HepG2 (cell line): ENCODE data around the gene SRBD1. TPM values are rescaled to one million over a fixed set of nuclear protein-coding genes. Genes with fewer than 3 reads are reported as not detected.

ENCODE experiments used
- ATAC-seq: fragments of 200-7000 bp; cut with Tn5 transposase; 3 replicates; pipeline ENCODE4 v1.9.1; 2020; ENCODE audit warnings: mild to moderate bottlenecking, moderate library complexity
- BruUV-seq: library from RNA; stranded (reverse); fragments of 400-500 nt; replicated peaks from 2 replicates; lab custom pipeline; 2021; lab: Mats Ljungman, UMichigan
- CTCF ChIA-PET: fragments of 300-600 bp; formaldehyde crosslinking; extraction: SDS; loops from one replicate; lab custom pipeline; 2021; ENCODE audit warnings: low total read pairs, inconsistent platforms, low intra/inter-chr PET ratio; lab: Yijun Ruan, JAX
- POLR2A ChIA-PET: fragments of 350-600 bp; sonication (Branson Sonifier 250); formaldehyde crosslinking; loops from one replicate; lab custom pipeline; 2020; ENCODE audit warnings: antibody characterized with exemption, inconsistent platforms; lab: Yijun Ruan, JAX
- DNase-seq: peaks from one replicate; pipeline ENCODE4 v3.0.0-alpha.2; 2015; ENCODE audit warnings: low spot score
- FAIRE-seq: peaks from 3 replicates; lab custom pipeline; 2011; peaks lifted over from hg19 to GRCh38; lab: Jason Lieb, UNC
- H2AFZ ChIP-seq: one replicate; pipeline ENCODE4 v1.6.1; 2011; ENCODE audit warnings: low read length, inconsistent platforms
- H3K27ac ChIP-seq: fragments of 300-600 bp; 3 replicates; pipeline ENCODE4 v1.8.0; 2011; ENCODE audit warnings: mixed run types, mild to moderate bottlenecking, mixed read lengths, low read length, inconsistent platforms; ENCODE audit not compliant: insufficient read depth; ENCODE audit errors: extremely low read length
- H3K27me3 ChIP-seq, 2 experiments: fragments of 200-600 bp in 1 of 2; 2 replicates in 1 of 2; 3 replicates in 1 of 2; pipeline versions ENCODE4 v1.6.0 to v1.8.0; 2011; ENCODE audit warnings: low read length in 2 of 2, mild to moderate bottlenecking in 2 of 2, moderate library complexity in 2 of 2, inconsistent platforms in 1 of 2; ENCODE audit not compliant: insufficient read depth in 2 of 2, control insufficient read depth in 1 of 2
- H3K36me3 ChIP-seq, 2 experiments: fragments of 200-600 bp in 1 of 2; replicated peaks in 1 of 2; 2 replicates in 1 of 2; 3 replicates in 1 of 2; pipeline versions ENCODE4 v1.5.1 to v1.8.0; 2011; ENCODE audit warnings: low read length in 2 of 2, inconsistent platforms in 1 of 2; ENCODE audit not compliant: insufficient read depth in 2 of 2, control insufficient read depth in 1 of 2
- H3K4me1 ChIP-seq: 2 replicates; pipeline ENCODE4 v1.5.1; 2012; ENCODE audit warnings: low read length, inconsistent platforms; ENCODE audit not compliant: insufficient read depth
- H3K4me2 ChIP-seq: 2 replicates; pipeline ENCODE4 v1.6.0; 2011; ENCODE audit warnings: low read depth, low read length, inconsistent platforms
- H3K4me3 ChIP-seq, 3 experiments: fragments of 200-600 bp in 1 of 3; sonication (generic), shearing (Covaris generic) in 1 of 3; replicated peaks in 1 of 3; 2 replicates each; pipeline ENCODE4 v1.5.1; 2011 to 2016; ENCODE audit warnings: low read length in 3 of 3, inconsistent platforms in 2 of 3, low read depth in 2 of 3, mild to moderate bottlenecking in 2 of 3, control low read depth in 1 of 3, mixed read lengths in 1 of 3; ENCODE audit not compliant: insufficient read depth in 1 of 3
- H3K79me2 ChIP-seq: one replicate; pipeline ENCODE4 v1.6.1; 2011; ENCODE audit warnings: low read length, inconsistent platforms; ENCODE audit not compliant: insufficient read depth
- H3K9ac ChIP-seq: 2 replicates; pipeline ENCODE4 v1.6.0; 2011; ENCODE audit warnings: mild to moderate bottlenecking, low read depth, low read length, inconsistent platforms; ENCODE audit not compliant: insufficient read depth
- H3K9me3 ChIP-seq: 2 replicates; pipeline ENCODE4 v1.5.1; 2012; ENCODE audit warnings: mild to moderate bottlenecking, low read length
- H4K20me1 ChIP-seq: 2 replicates; pipeline ENCODE4 v1.6.0; 2011; ENCODE audit warnings: inconsistent platforms, mild to moderate bottlenecking, low read length, moderate library complexity; ENCODE audit not compliant: insufficient read depth
- ARHGAP35 ChIP-seq: sonication (generic); formaldehyde crosslinking; IDR thresholded peaks from 2 replicates; pipeline ENCODE4 v1.9.0; 2022; ENCODE audit warnings: mild to moderate bottlenecking, inconsistent platforms, moderate library complexity, missing genetic modification reagents, borderline replicate concordance
- PAF1 ChIP-seq: IDR thresholded peaks from 2 replicates; pipeline ENCODE4 v1.6.1; 2016; ENCODE audit warnings: missing genetic modification reagents, missing compliant biosample characterization
- SCMH1 ChIP-seq: sonication (generic); formaldehyde crosslinking; IDR thresholded peaks from 2 replicates; pipeline ENCODE4 v1.9.0; 2021; ENCODE audit warnings: missing genetic modification reagents, mild to moderate bottlenecking, borderline replicate concordance
- TCF7 ChIP-seq: sonication (generic); IDR thresholded peaks from 2 replicates; pipeline ENCODE4 v1.6.1; 2016; ENCODE audit warnings: antibody characterized with exemption, low read depth
- ZNF343 ChIP-seq: sonication (generic); formaldehyde crosslinking; IDR thresholded peaks from 2 replicates; pipeline ENCODE4 v1.4.0; 2020; ENCODE audit warnings: mild to moderate bottlenecking, missing genetic modification reagents
- ZNF547 ChIP-seq: sonication (generic); formaldehyde crosslinking; IDR thresholded peaks from 2 replicates; pipeline ENCODE4 v1.5.1; 2020; ENCODE audit warnings: mild to moderate bottlenecking, missing genetic modification reagents
- ZNF605 ChIP-seq: sonication (generic); formaldehyde crosslinking; IDR thresholded peaks from 2 replicates; pipeline ENCODE4 v1.8.0; 2022; ENCODE audit warnings: mild to moderate bottlenecking, missing genetic modification reagents
- WGBS: methylation state at CpG from one replicate; pipeline ENCODE4 v1.1.6; 2017; ENCODE audit warnings: low lambda C conversion rate; 5-methylcytosine and 5-hydroxymethylcytosine counted together
- in situ Hi-C: cut with HindIII; loops from 2 replicates; pipeline ENCODE4 v1.10.0; 2017; ENCODE audit warnings: low pct_unique_long_range_greater_than_20kb; ENCODE audit not compliant: extremely low pct_ligation_motif_present
- intact Hi-C: fragments of 100-400 bp; cut with micrococcal nuclease; formaldehyde crosslinking; loops from one replicate; pipeline ENCODE4 v1.10.0; 2022; ENCODE audit not compliant: unreplicated experiment
- polyA plus RNA-seq, 8 experiments: library from polyadenylated mRNA; depleted of rRNA in 3 of 8; stranded (reverse) in 7 of 8; unstranded in 1 of 8; fragments of >200 nt; fragmentation: Illumina TruSeq in 4 of 8; extraction: Trizol in 4 of 8; gene quantifications; 2 replicates each; pipeline versions ENCODE4 v1.2.1 to v1.2.3, GENCODE V29; 2011 to 2016; ENCODE audit warnings: low read depth in 4 of 8, missing spikeins in 1 of 8, mixed read lengths in 1 of 8; ENCODE audit not compliant: insufficient read depth in 1 of 8
- total RNA-seq, 5 experiments: library from RNA; depleted of rRNA; stranded (reverse); fragments of >200 nt; fragmentation: Illumina TruSeq; extraction: Trizol; gene quantifications; 2 replicates each; pipeline ENCODE4 v1.2.3, GENCODE V29; 2016; ENCODE audit warnings: low read depth in 1 of 5
- TF ChIP-seq, protein P1 (sequence below): sonication (generic); formaldehyde crosslinking; IDR thresholded peaks from 2 replicates; pipeline ENCODE4 v1.5.0; 2020; ENCODE audit warnings: mild to moderate bottlenecking, missing genetic modification reagents, borderline replicate concordance

Gene SRBD1
- total and polyA plus RNA-seq, 2 of the 13 experiments (the other 11 are each of a cell fraction or from before 2014, with no cell fraction given) = 3.2 to 23.9 TPM

DNA sequence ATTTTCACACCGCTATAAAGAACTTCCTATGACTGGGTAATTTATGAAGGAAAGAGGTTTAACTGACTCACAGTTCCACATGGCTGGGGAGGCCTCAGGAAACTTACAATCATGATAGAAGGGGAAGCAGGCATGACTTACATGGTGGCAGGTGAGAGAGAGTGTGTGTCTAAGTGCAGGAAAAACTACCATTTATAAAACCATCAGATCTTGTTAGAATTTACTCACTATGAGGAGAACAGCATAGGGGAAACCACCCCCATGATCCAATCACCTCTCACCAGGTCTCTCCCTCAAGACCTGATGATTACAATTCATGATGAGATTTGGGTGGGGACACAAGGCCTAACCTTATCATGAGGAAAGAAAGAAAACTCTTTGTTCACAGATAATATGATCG, 174.6 kb downstream of the SRBD1 start (continued):
- TF ChIP-seq, protein P1, sequence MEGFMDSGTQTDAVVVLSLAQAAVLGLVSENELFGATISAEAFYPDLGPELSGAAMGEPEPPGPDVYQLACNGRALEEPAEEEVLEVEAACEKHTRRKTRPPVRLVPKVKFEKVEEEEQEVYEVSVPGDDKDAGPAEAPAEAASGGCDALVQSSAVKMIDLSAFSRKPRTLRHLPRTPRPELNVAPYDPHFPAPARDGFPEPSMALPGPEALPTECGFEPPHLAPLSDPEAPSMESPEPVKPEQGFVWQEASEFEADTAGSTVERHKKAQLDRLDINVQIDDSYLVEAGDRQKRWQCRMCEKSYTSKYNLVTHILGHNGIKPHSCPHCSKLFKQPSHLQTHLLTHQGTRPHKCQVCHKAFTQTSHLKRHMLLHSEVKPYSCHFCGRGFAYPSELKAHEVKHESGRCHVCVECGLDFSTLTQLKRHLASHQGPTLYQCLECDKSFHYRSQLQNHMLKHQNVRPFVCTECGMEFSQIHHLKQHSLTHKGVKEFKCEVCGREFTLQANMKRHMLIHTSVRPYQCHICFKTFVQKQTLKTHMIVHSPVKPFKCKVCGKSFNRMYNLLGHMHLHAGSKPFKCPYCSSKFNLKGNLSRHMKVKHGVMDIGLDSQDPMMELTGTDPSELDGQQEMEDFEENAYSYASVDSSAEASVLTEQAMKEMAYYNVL = no peak
- no peak for TF ChIP-seq PAF1 (CRISPR knock-in tag)
- TF ChIP-seq ZNF605 (CRISPR knock-in tag) = no peak
- TF ChIP-seq SCMH1 (CRISPR knock-in tag) = no peak

- no peaks in the 10 kb centered on the region for H3K79me2 ChIP-seq
- ATAC-seq = no peak
- in situ Hi-C loops = no loop called here
Observed at GRCh38 chr2:45435316-45435715, 175.8 kb downstream of the SRBD1 start.

More at GRCh38 chr2:45435316-45435715, 175.8 kb downstream of the SRBD1 start:
- intact Hi-C loops = no loop called here
- POLR2A ChIA-PET = no interaction called here
- H3K36me3 ChIP-seq = no peaks in the 10 kb centered on the region
- H3K9me3 ChIP-seq = no peaks in the 10 kb centered on the region
- no peak overlapping the region for H3K4me2 ChIP-seq
- no peaks in the 10 kb centered on the region for H4K20me1 ChIP-seq
- CTCF ChIA-PET = no interaction called here
- no peak for FAIRE-seq
- WGBS = 85% methylated on average over 3 of the region's 3 CpGs
- no TSS peak for BruUV-seq
- peaks cover 10% of the 10 kb centered on the region; the same call in 1 of the 2 replicates for H3K4me1 ChIP-seq
- no peak overlapping the region for H2AFZ ChIP-seq
- no peak overlapping the region for H3K27ac ChIP-seq
- no peak overlapping the region for H3K9ac ChIP-seq
- TF ChIP-seq ARHGAP35 (CRISPR knock-in tag) = no peak
- TF ChIP-seq ZNF547 (CRISPR knock-in tag) = no peak
- no peak for TF ChIP-seq TCF7
- TF ChIP-seq ZNF343 = no peak
- no peak overlapping the region for H3K4me3 ChIP-seq
- no peak for DNase-seq
- no peaks in the 10 kb centered on the region for H3K27me3 ChIP-seq
